ENCODE results near the gene MAP2K3.
"Not testable (repeated sequence)": the region's sequence is repeated elsewhere in the genome, so short reads cannot be mapped to it uniquely, and the experiment has no call there.

GRCh38 chr17:21339571-21339970 lies 55.1 kb downstream of the MAP2K3 start:
- not testable (repeated sequence) for TF ChIP-seq CTCF (IDR thresholded peaks at IDR 0.05); POLR2A (IDR thresholded peaks at IDR 0.05; ENCODE audit: low read depth); EP300 (IDR thresholded peaks at IDR 0.05); POLR2AphosphoS5 (IDR thresholded peaks at IDR 0.05)

All from esophagus muscularis mucosa (tissue), 4 donors.